HG03175 (cell line): ENCODE results near the gene AGPAT2.

ENCODE experiments used
- ATAC-seq: cut with Tn5 transposase; IDR thresholded peaks from one replicate; pipeline ENCODE4 v1.9.1; 2021; ENCODE audit warnings: mild to moderate bottlenecking, moderate library complexity; ENCODE audit not compliant: unreplicated experiment

AGPAT2 gene

DNA sequence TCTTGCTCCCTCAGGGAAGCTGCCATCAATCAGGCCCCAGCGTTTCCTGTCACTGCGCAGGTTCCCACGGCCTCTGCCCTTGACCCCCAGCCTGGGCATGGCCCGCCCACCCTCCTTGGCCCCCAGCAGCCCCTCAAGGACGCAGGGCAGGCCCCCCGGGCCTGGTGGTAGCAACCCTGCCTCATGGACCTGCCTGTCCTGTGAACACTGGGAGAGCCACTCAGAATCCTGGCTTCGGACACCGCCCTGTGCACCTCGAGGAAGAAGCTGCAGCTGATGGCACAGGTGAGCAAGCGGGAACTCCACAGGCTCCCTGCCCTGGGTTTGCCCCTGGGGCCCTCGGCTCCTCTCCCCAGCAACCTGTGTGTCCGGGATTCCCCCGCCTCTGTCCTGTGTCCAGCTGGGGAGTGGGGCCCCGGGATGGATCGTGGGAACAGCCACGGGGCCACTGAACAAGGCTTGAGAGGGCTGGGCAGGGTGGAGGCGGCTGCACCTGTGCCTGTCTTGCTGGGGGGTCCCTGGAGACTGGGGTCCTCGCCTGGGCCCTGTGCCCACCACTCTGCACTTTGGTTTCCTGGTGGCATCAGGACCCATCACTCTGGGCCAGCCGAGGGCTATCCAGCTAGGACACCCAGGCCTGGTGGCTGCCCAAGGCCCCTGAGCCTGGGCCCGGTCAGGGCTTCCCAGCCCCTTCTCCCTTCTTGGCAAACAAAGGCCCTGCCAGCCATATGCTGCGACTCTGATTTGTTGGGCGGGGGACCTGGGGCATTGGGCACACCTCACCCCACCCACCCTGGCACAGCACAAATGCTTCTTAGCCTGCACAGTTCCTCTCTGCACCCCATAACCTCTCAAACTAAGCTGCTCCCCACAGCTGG lies 58.0 kb downstream of the AGPAT2 start:
- ATAC-seq: no peak

DNA sequence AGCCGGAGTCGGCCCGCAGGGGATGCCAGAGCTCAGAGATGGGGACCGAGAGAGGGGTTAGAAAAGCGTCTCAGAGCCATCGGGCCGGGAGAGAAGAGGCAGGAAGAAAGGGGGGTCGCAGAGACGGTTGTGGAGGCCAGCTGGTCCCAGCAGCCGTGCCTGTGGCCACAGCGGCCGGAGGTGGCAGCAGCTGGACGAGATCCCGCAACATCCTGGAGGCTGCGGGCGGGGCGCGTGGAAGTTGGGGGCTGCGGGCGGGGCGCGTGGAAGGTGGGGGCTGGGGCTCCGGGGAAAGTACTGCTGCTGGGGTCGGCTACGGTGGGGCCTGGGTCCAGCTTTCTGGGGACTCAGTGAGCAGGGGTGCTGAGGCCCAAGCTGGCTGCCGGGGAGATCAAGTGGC lies 59.0 kb downstream of the AGPAT2 start:
- no peak for ATAC-seq

DNA sequence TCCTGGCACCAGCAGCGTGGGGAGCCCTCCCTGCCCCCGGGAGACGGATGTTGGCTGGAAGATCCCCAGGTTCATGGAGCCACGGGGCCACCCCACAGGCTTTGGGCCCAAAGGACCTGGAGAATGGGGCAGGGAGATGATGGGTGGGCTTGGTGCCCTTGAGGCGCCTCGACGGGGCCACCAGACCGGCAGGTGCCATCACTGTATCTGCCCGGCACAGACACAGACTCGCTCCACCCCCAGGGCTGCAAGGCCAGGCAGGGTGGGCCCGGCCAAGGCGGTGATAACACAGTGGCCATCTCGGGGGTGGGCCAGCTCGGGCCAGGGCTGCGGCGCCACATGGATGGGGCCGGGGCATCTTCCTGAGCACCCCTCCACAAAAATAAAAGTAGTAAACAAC lies 59.6 kb downstream of the AGPAT2 start:
- no peak for ATAC-seq

DNA sequence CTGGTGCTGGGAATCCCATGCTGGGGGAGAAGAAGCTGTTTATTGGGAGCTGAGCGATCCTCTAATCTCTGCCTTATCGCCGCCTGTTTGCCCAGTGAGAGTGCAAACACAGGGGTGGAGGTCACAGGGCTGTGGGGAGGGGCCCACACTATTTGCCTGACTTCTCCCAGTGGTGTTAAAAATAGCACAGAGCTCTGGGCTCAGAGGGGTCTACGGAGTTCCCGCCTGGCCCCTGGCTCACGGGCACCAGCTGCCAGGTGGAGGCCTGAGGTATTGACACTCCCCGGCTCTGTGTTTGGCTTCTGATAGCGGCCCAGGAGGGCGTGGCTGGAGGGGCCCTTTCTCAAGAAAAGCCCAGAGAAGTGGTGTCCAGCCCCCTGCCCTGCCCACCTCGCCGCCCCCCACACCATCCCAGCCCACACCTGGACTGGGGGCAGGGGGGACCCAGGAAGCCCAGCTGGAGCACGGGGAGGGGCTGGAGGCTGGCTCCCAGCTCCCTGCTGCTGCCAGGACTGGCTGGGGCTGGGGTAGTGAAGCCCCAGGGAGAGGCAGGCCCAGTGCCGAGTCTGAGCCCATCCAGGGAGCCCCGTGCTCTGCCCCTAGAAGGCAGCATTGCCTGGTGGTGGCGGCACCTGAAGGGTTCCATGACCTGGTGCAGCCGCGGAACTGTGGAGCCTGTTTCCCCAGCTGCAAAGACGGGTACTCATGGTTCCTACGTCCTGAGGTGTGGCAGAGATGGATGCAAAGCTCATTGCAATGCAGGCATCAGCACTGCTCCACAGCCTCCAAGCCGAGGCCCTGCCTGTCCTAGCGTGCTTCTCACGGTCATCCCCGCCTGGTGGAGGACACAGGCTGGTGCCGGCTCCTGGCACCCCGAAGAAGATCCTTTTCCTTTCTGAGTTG lies 60.3 kb downstream of the AGPAT2 start:
- no peak for ATAC-seq

DNA sequence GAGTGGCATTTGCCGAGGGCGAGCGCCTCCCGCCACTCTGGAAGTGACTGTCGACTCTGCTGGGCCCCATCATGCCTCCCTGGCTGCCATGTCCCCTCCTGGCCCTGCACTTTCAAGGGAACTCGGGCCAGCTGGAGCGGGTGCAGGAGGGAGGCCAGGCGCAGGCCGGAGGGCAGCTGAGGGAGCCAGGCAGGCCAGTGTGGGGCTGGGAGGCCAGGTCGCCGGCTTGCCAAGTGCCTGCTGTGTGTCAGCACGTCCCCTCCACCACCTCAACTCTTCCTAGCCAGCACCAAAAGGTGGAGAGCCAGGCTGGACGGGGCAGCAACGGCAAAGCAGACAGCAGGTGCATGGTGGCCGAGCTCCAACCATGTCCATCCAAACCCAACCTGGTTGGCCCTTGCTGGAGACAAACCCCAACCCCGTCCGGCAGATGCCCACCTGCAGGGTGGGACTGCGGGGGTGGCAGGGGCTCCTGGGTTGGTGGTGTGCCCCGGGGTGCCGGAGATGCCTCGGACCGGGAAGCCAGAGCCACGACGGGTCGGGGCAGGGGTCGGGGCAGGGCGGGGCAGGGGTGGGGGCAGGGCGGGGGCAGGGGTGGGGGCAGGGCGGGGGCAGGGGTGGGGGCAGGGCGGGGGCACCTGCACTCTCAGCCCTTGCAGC lies 61.1 kb downstream of the AGPAT2 start:
- ATAC-seq: no peak

DNA sequence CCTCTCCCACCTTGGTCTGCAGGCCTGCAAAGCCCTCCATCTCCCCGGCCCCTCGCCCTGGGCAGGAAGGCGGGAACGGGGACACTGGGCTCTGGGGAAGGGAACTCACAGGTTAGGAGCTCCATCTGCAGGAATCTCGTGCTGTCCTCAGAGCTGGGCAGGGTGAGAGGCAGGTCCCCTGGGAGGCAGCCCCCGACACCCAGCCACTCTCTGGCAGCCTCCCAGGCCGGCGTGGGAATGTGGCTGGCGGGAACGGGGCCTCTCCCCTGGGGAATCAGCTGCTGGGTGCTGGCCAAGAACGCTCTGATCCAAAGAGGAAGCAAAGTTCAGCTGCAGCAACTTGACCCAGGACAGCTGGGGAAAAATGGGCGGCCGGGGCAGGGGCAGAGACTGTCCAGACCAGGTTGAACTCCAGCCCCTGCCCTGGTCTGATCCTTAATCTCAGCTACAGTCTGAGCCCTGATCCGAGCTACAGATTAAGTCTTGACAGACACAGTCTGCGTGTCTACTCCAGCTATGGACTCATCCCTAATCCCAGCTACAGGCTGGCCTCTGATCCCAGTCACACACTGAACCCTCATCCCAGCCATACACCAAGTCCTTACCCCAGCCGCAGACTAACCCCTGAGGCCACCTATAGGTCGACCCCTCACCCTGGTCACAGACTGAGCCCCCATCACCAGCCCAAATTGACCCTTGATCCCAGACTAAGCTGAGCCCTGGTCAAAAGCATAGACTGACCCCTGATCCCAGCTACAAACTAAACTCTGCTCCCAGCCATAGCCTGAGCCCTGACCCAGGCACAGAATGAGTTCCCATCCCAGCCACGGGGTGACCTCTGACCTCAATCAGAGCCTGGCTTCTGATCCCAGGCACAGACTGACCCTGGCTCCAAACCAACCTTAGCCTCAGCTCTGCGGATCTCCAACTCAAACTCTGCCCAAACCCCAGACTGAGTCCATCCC lies 61.9 kb downstream of the AGPAT2 start:
- ATAC-seq: no peak

DNA sequence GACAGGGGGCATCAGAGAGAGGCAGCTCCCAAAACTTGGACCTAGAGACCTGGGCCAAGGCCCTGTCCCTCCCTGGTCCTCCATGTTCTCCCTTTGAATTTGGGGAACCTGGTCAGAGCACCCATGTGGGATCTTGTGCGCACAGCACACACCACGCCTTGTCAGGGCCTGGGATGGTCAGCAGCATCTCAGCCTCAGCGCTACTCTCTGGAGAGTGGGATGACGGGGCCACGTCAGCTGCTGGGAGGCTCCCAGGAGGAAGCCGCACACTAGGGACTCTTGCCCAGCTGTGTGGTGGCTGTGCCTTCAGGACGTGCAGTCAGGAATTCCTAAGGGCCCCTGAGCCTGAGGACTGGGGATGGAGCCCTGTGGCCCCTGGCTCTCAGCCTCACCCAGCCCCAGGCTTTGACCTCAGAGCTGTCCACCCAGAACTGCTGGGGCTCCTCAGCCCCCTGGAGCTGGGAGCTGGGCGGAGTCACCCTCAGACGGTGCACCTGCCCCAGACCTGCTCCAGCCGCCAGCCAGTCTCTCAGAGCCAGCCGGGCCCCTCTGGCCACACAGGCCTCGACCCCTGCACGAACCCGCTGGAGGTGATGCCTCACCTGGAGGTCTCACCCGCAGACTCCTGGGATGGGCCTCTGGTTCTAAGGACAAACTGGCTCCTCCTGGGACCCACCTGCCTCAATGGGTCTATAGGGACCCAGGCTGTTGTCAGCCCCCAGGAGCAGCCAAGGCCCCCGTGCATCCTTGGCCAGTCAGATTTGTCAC lies 62.9 kb downstream of the AGPAT2 start:
- no peak for ATAC-seq

DNA sequence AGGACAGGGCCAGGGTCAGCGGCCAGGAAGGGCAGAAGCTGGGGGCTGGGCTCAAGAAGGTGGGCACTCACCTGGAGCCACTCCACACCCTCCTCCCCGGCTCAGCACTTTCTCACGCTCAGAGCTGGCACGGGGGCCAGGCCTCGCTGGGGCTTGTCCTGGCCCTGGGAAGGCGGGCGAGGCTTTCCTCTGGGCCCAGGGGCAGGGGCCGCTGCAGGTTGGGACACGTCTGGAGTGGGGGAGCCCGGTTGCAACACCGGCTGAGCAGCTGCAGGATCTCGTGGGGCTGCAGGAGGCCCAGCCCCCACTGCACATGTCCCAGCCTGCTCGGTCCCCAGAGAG lies 63.4 kb downstream of the AGPAT2 start:
- ATAC-seq: no peak
